GM12874 (cell line): ENCODE results near the gene ARHGEF26.

Experiments
- CTCF ChIP-seq: IDR thresholded peaks from 2 replicates; pipeline ENCODE4 v1.5.1; 2011; ENCODE audit warnings: low read depth, mild to moderate bottlenecking, control low read depth, low read length, moderate library complexity; ENCODE audit not compliant: insufficient read depth

Gene ARHGEF26

GRCh38 chr3:154252759-154253638 is 131.8 kb downstream of the ARHGEF26 start:
- peak; percentile 81 for TF ChIP-seq CTCF

- no peak for TF ChIP-seq CTCF
Measured at GRCh38 chr3:154254527-154254926, 133.3 kb downstream of the ARHGEF26 start.

GRCh38 chr3:154273381-154273780 is 152.2 kb downstream of the ARHGEF26 start:
- no peak for TF ChIP-seq CTCF

GRCh38 chr3:154274348-154274747 is 153.2 kb downstream of the ARHGEF26 start:
- no peak for TF ChIP-seq CTCF

GRCh38 chr3:154275292-154275691 is 154.1 kb downstream of the ARHGEF26 start:
- TF ChIP-seq CTCF: no peak

- no peak for TF ChIP-seq CTCF
Measured at GRCh38 chr3:154275965-154276364, 154.8 kb downstream of the ARHGEF26 start.

GRCh38 chr3:154280161-154280560 is 159.0 kb downstream of the ARHGEF26 start:
- no peak for TF ChIP-seq CTCF
